Measurements from ENCODE around the gene RNF32. TPM values are rescaled to one million over a fixed set of nuclear protein-coding genes. Genes with fewer than 3 reads are reported as not detected.

Gene RNF32
- total RNA-seq, 1 donor, result under 0.01 TPM

DNA sequence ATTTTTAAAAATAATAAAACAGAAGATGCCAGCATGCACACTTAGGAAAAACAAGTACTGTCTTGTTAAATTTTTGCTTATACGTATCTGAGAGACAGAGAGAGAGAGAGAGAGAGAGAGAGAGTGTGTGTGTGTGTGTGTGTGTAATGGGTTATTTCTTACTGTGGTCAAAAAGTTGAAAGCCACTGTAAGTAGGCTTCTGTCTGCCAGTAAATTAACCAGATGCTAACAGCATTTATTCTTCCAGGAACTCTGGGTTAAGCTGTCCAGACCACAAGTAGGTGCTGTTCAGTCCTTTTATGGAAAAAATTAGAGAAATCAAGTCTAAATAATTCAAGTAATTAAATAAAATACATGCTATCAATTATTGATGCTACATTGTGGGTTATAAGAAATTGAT lies 39.7 kb downstream of the RNF32 start:
- H3K36me3 ChIP-seq (ENCODE audit: insufficient read depth, low read length), result peaks cover 5% of the 10 kb centered on the region
- no peaks in the 10 kb centered on the region for H4K20me1 ChIP-seq (ENCODE audit: insufficient read depth, low read length)
- H3K4me3 ChIP-seq (ENCODE audit: insufficient read depth, low read length), result no peak overlapping the region
- H3K4me2 ChIP-seq (ENCODE audit: insufficient read depth, low read length), result no peak overlapping the region
- no peaks in the 10 kb centered on the region for H3K27me3 ChIP-seq (ENCODE audit: insufficient read depth, low read length)
- no peaks in the 10 kb centered on the region for H3K9me3 ChIP-seq (ENCODE audit: low read depth, low read length)
- H2AFZ ChIP-seq (ENCODE audit: low read length), result no peak overlapping the region
- no peak for DNase-seq (ENCODE audit: insufficient read length, low spot score, missing footprints)
- no peak overlapping the region for H3K27ac ChIP-seq (ENCODE audit: low read depth, low read length)
- H3K79me2 ChIP-seq (ENCODE audit: insufficient read depth, low read length), result no peaks in the 10 kb centered on the region
- TF ChIP-seq, protein P1, sequence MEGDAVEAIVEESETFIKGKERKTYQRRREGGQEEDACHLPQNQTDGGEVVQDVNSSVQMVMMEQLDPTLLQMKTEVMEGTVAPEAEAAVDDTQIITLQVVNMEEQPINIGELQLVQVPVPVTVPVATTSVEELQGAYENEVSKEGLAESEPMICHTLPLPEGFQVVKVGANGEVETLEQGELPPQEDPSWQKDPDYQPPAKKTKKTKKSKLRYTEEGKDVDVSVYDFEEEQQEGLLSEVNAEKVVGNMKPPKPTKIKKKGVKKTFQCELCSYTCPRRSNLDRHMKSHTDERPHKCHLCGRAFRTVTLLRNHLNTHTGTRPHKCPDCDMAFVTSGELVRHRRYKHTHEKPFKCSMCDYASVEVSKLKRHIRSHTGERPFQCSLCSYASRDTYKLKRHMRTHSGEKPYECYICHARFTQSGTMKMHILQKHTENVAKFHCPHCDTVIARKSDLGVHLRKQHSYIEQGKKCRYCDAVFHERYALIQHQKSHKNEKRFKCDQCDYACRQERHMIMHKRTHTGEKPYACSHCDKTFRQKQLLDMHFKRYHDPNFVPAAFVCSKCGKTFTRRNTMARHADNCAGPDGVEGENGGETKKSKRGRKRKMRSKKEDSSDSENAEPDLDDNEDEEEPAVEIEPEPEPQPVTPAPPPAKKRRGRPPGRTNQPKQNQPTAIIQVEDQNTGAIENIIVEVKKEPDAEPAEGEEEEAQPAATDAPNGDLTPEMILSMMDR (IDR thresholded peaks at IDR 0.05; ENCODE audit: extremely low read depth, low read depth, low read length), result no peak
- H3K4me1 ChIP-seq (ENCODE audit: insufficient read depth, low read length), result no peaks in the 10 kb centered on the region

DNA sequence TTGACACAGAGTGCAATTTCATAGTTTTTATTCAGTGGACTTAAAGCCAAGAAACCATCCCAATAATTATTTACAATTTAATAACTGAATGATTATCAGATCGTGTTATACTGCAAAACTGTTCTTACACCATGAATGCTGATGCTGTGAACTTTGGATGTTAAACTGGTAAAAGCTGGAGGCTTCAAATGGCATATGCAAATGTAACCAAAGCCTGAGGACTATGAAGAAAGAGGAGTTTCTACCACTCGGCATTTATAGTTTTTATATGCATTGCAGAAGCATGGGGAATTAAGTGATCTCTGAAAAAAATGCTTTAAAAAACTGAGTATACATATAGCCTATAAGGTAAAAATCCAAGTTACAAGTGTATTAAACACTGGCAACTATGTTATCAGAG lies 42.4 kb downstream of the RNF32 start:
- no peak for DNase-seq (ENCODE audit: insufficient read length, low spot score, missing footprints)
- Histone ChIP-seq H3K27ac (ENCODE audit: low read depth, low read length) (no peak overlapping the region), H3K4me1 (ENCODE audit: insufficient read depth, low read length) (no peaks in the 10 kb centered on the region)

GRCh38 chr7:156684251-156684650 lies 43.7 kb downstream of the RNF32 start:
- Histone ChIP-seq H4K20me1 (ENCODE audit: insufficient read depth, low read length) (no peaks in the 10 kb centered on the region), H3K27me3 (ENCODE audit: insufficient read depth, low read length) (no peaks in the 10 kb centered on the region), H3K4me1 (ENCODE audit: insufficient read depth, low read length) (no peaks in the 10 kb centered on the region), H3K4me2 (ENCODE audit: insufficient read depth, low read length) (no peak overlapping the region), H3K79me2 (ENCODE audit: insufficient read depth, low read length) (no peaks in the 10 kb centered on the region), H3K36me3 (ENCODE audit: insufficient read depth, low read length) (no peaks in the 10 kb centered on the region), H2AFZ (ENCODE audit: low read length) (no peak overlapping the region), H3K4me3 (ENCODE audit: insufficient read depth, low read length) (no peak overlapping the region), H3K27ac (ENCODE audit: low read depth, low read length) (no peak overlapping the region), H3K9me3 (ENCODE audit: low read depth, low read length) (no peaks in the 10 kb centered on the region)
- no peak for DNase-seq (ENCODE audit: insufficient read length, low spot score, missing footprints)
- TF ChIP-seq, protein P1 (IDR thresholded peaks at IDR 0.05; ENCODE audit: extremely low read depth, low read depth, low read length), result no peak

More for the DNA sequence above, 42.4 kb downstream of the RNF32 start:
- Histone ChIP-seq H3K4me3 (ENCODE audit: insufficient read depth, low read length) (no peak overlapping the region), H3K9me3 (ENCODE audit: low read depth, low read length) (no peaks in the 10 kb centered on the region), H3K27me3 (ENCODE audit: insufficient read depth, low read length) (no peaks in the 10 kb centered on the region), H3K79me2 (ENCODE audit: insufficient read depth, low read length) (no peaks in the 10 kb centered on the region), H3K4me2 (ENCODE audit: insufficient read depth, low read length) (no peak overlapping the region), H3K36me3 (ENCODE audit: insufficient read depth, low read length) (peaks cover 5% of the 10 kb centered on the region), H4K20me1 (ENCODE audit: insufficient read depth, low read length) (no peaks in the 10 kb centered on the region), H2AFZ (ENCODE audit: low read length) (no peak overlapping the region)
- TF ChIP-seq, protein P1 (IDR thresholded peaks at IDR 0.05; ENCODE audit: extremely low read depth, low read depth, low read length), result no peak

- no peak overlapping the region for H3K4me2 ChIP-seq (ENCODE audit: insufficient read depth, low read length)
- H3K9me3 ChIP-seq (ENCODE audit: low read depth, low read length), result no peaks in the 10 kb centered on the region
- H2AFZ ChIP-seq (ENCODE audit: low read length), result no peak overlapping the region
- no peaks in the 10 kb centered on the region for H3K79me2 ChIP-seq (ENCODE audit: insufficient read depth, low read length)
- DNase-seq (ENCODE audit: insufficient read length, low spot score, missing footprints), result no peak
- no peak overlapping the region for H3K27ac ChIP-seq (ENCODE audit: low read depth, low read length)
- H4K20me1 ChIP-seq (ENCODE audit: insufficient read depth, low read length), result no peaks in the 10 kb centered on the region
- TF ChIP-seq, protein P1 (IDR thresholded peaks at IDR 0.05; ENCODE audit: extremely low read depth, low read depth, low read length), result no peak
- no peak overlapping the region for H3K4me3 ChIP-seq (ENCODE audit: insufficient read depth, low read length)
- H3K27me3 ChIP-seq (ENCODE audit: insufficient read depth, low read length), result no peaks in the 10 kb centered on the region
- H3K36me3 ChIP-seq (ENCODE audit: insufficient read depth, low read length), result no peaks in the 10 kb centered on the region
- no peaks in the 10 kb centered on the region for H3K4me1 ChIP-seq (ENCODE audit: insufficient read depth, low read length)
These were observed 44.1 kb downstream of the RNF32 start for GRCh38 chr7:156684661-156685060.
